ENCODE results near the gene PXN. TPM values are rescaled to one million over a fixed set of nuclear protein-coding genes. Genes with fewer than 3 reads are reported as not detected.
"Not testable (repeated sequence)": the region's sequence is repeated elsewhere in the genome, so short reads cannot be mapped to it uniquely, and the experiment has no call there.

Gene PXN
- polyA plus RNA-seq, 1 experiment = 35.0 TPM

DNA sequence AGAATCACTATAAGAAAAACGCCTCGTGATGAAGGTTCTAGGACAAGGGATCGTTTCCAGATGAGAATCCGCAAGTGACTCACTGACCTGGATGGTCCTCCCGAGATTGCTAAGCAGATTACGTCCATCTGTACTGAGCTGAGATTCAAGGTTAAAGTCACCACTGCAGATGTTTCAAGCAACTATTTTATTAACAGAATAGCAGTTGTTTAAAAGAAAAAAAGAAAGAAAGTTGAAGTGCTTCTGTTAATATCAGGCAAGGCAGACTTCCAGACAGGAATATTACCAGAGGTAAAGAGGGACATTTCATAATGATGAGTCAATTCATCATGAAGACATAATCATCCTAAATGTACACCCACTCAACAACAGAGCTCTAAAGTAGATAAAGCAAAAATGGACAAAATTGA, 17.9 kb downstream of the PXN start:
- Histone ChIP-seq H3K27me3 (ENCODE audit: control insufficient read depth, insufficient read depth, low read length) (no peaks in the 10 kb centered on the region), H3K4me3 (ENCODE audit: low read depth, low read length) (no peak overlapping the region), H3K27ac (ENCODE audit: low read depth, low read length) (peak overlapping the region; percentile 78), H3K9me3 (ENCODE audit: control insufficient read depth, insufficient read depth, low read length) (no peaks in the 10 kb centered on the region)
- ChIA-PET CTCF (interaction anchor here (1.8 to 6.1 kb wide), 3 partner anchors 9 to 18 kb away, joined by 4 to 65 read pairs (median 14); partner anchors contain the start of gene PXN), POLR2A (interaction anchor here (0.8 to 3.5 kb wide), 7 partner anchors 8 to 47 kb away, joined by 3 to 20 read pairs (median 6); partner anchors contain the start of genes RNU4-2 and RPLP0)
- TF ChIP-seq, protein P1, sequence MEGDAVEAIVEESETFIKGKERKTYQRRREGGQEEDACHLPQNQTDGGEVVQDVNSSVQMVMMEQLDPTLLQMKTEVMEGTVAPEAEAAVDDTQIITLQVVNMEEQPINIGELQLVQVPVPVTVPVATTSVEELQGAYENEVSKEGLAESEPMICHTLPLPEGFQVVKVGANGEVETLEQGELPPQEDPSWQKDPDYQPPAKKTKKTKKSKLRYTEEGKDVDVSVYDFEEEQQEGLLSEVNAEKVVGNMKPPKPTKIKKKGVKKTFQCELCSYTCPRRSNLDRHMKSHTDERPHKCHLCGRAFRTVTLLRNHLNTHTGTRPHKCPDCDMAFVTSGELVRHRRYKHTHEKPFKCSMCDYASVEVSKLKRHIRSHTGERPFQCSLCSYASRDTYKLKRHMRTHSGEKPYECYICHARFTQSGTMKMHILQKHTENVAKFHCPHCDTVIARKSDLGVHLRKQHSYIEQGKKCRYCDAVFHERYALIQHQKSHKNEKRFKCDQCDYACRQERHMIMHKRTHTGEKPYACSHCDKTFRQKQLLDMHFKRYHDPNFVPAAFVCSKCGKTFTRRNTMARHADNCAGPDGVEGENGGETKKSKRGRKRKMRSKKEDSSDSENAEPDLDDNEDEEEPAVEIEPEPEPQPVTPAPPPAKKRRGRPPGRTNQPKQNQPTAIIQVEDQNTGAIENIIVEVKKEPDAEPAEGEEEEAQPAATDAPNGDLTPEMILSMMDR (IDR thresholded peaks at IDR 0.05; ENCODE audit: low read depth, low read length) = no peak
- no peak for DNase-seq (ENCODE audit: low read depth, low spot score)

DNA sequence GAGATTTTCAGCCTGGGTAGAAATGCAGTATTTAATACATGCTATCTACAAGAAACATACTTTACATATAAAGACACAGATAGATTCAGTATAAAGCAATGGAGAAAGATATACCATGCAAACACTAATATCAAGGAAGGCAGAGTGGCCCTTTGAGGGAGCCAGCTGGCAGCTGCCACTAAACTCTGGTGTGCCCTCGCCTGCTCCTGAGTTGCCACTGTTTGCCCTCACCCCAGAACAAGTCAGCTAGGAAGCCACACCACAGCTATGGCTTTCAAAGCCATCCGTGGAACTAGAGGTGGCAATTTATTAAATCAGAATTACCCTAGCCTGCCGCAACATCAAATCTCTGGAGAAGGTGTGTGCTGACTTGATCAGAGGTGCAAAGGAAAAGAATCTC, 18.3 kb downstream of the PXN start:
- ChIA-PET CTCF (interaction anchor here (1.0 to 6.1 kb wide), 4 partner anchors 9 to 19 kb away, joined by 3 to 65 read pairs (median 9); partner anchors contain the start of gene PXN), POLR2A (interaction anchor here (0.6 to 3.5 kb wide), 8 partner anchors 7 to 55 kb away, joined by 3 to 20 read pairs (median 6); partner anchors contain the start of genes RNU4-2, RPLP0 and SIRT4)
- no peaks in the 10 kb centered on the region for H3K27me3 ChIP-seq (ENCODE audit: control insufficient read depth, insufficient read depth, low read length)
- TF ChIP-seq, protein P1 (IDR thresholded peaks at IDR 0.05; ENCODE audit: low read depth, low read length) = no peak
- H3K27ac ChIP-seq (ENCODE audit: low read depth, low read length) = peak overlapping the region; percentile 34
- no peaks in the 10 kb centered on the region for H3K9me3 ChIP-seq (ENCODE audit: control insufficient read depth, insufficient read depth, low read length)
- no peak overlapping the region for H3K4me3 ChIP-seq (ENCODE audit: low read depth, low read length)
- DNase-seq (ENCODE audit: low read depth, low spot score) = no peak

DNA sequence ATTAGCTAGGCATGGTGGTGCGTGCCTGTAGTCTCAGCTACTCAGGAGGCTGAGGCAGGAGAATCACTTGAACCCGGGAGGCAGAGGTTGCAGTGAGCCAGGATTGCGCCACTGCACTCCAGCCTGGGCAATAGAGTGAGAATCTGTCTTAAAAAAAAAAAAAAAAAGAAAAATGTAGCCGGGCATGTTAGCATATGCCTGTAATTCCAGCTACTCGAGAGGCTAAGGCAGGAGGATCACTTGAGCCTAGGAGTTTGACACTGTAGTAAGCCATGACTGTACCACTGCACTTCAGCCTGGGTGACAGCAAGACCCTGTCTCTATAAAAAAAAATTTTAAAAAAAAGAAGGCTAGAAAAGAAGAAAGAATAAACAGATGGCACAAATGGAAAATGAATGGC, 18.8 kb downstream of the PXN start:
- CTCF ChIA-PET = interaction anchor here (1.0 to 6.1 kb wide), 4 partner anchors 8 to 19 kb away, joined by 3 to 65 read pairs (median 9); partner anchors contain the start of gene PXN
- H3K27me3 ChIP-seq (ENCODE audit: control insufficient read depth, insufficient read depth, low read length); H3K9me3 ChIP-seq (ENCODE audit: control insufficient read depth, insufficient read depth, low read length); H3K27ac ChIP-seq (ENCODE audit: low read depth, low read length); H3K4me3 ChIP-seq (ENCODE audit: low read depth, low read length); DNase-seq (ENCODE audit: low read depth, low spot score): not testable (repeated sequence)
- POLR2A ChIA-PET = interaction anchor here (0.6 to 3.5 kb wide), 5 partner anchors 16 to 55 kb away, joined by 4 to 20 read pairs (median 5); partner anchors contain the start of genes RNU4-1, RNU4-2 and SIRT4

DNA sequence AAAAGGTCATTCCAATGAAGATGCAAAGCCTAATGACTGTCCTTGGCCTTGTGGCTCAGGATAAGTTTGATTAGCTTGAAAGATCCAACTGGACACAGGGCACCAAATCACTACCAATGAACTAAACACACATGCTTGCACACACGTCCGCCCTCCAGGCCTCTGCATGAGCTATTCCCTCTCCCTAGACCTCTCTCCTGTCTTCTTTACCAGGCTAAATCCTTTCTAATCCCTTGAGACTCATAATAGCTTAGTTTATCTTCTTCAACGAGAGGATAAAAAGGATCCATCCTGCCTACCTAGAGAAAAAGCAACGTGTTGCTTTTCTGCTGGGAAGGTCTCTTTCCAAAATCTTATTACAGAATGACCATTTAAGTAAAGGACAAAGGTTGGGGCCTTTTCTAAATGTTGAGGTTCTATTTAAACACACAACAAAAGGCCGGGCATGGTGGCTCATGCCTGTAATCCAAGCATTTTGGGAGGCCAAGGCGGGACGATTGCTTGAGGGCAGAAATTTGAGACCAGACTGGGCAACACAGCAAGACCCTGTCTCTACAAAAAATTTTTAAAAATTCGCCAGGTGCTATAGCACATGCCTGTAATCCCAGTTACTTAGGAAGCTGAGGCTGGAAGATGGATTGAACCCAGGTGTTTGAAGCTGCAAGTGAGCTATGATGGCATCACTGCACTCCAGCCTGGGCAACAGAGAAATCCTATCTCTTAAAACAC, 22.4 kb downstream of the PXN start:
- TF ChIP-seq, protein P1 (IDR thresholded peaks at IDR 0.05; ENCODE audit: low read depth, low read length) = no peak
- no peak for DNase-seq (ENCODE audit: low read depth, low spot score)
- Histone ChIP-seq H3K27me3 (ENCODE audit: control insufficient read depth, insufficient read depth, low read length) (no peaks in the 10 kb centered on the region), H3K27ac (ENCODE audit: low read depth, low read length) (no peak overlapping the region), H3K9me3 (ENCODE audit: control insufficient read depth, insufficient read depth, low read length) (no peaks in the 10 kb centered on the region), H3K4me3 (ENCODE audit: low read depth, low read length) (no peak overlapping the region)
- ChIA-PET POLR2A (interaction anchor here (0.7 to 1.0 kb wide), 4 partner anchors 13 to 94 kb away, joined by 3 to 4 read pairs (median 3); no protein-coding TSS in a partner anchor), CTCF (interaction anchor here (0.6 to 6.1 kb wide), 5 partner anchors 8 to 225 kb away, joined by 3 to 65 read pairs (median 3); partner anchors contain the start of gene RPLP0)

DNA sequence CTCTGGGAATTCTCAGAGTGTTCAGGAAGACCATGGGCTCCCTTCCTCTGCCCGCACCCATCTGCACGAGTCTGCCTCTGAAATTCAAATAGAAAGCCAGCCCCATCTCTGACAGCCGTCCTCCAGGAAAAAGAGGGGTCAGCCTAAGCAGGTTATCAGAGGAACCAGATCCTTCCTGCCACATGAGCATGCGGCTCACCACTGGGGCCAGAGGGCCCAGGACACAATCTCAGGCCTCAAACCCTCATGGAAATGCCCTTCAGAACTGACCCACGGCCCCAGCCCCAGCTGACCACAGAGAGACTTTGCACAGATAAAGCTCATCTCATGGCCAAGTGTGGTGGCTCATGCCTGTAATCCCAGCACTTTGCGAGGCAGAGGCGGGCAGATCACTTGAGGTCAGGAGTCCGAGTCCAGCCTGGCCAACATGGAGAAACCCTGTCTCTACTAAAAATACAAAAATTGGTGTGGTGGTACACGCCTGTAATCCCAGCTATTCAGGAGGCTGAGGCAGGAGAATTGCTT, 23.2 kb downstream of the PXN start:
- H3K27me3 ChIP-seq (ENCODE audit: control insufficient read depth, insufficient read depth, low read length) = no peaks in the 10 kb centered on the region
- ChIA-PET CTCF (interaction anchor here (0.6 to 6.1 kb wide), 5 partner anchors 7 to 226 kb away, joined by 3 to 65 read pairs (median 3); partner anchors contain the start of gene RPLP0), POLR2A (interaction anchor here (1.0 kb wide), 1 partner anchor 12 kb away, joined by 4 read pairs; no protein-coding TSS in a partner anchor)
- no peaks in the 10 kb centered on the region for H3K9me3 ChIP-seq (ENCODE audit: control insufficient read depth, insufficient read depth, low read length)
- DNase-seq (ENCODE audit: low read depth, low spot score) = no peak
- TF ChIP-seq, protein P1 (IDR thresholded peaks at IDR 0.05; ENCODE audit: low read depth, low read length) = no peak
- no peak overlapping the region for H3K27ac ChIP-seq (ENCODE audit: low read depth, low read length)
- H3K4me3 ChIP-seq (ENCODE audit: low read depth, low read length) = no peak overlapping the region

Data from AG04450 (cell line).